Cardiac septum (tissue), 1 donor: ENCODE results near the gene ART3. TPM values are rescaled to one million over a fixed set of nuclear protein-coding genes. Genes with fewer than 3 reads are reported as not detected.
"Not testable (repeated sequence)": the region's sequence is repeated elsewhere in the genome, so short reads cannot be mapped to it uniquely, and the experiment has no call there.

ENCODE experiments used
- DNase-seq: peaks from one replicate; pipeline ENCODE4 v3.0.0-alpha.2; 2020; ENCODE audit warnings: low spot score
- intact Hi-C: fragments of 100-400 bp; cut with DNase I; formaldehyde crosslinking; loops from one replicate; pipeline ENCODE4 v1.14.0; 2022
- long read RNA-seq: library from polyadenylated mRNA; unstranded; transcript quantifications from one replicate; pipeline ENCODE4 v2.0.0, GENCODE V29; 2021
- total RNA-seq: library from RNA; stranded (reverse); fragmentation: NEBNext Ultra II Directional; extraction: Animal tissue kit (Norgen Biotek cat#: 25700); gene quantifications from one replicate; pipeline ENCODE4 v1.2.1, GENCODE V29; 2021
- donor health status: DM: no; HTN: no; CAD: no.

The ART3 gene
- total RNA-seq = 57.0 TPM
- long read RNA-seq, partial matches to known transcripts = 2 of 31 reads
- long read RNA-seq, other reads (novel, unspliced or antisense) = 29 of 31 reads

DNA sequence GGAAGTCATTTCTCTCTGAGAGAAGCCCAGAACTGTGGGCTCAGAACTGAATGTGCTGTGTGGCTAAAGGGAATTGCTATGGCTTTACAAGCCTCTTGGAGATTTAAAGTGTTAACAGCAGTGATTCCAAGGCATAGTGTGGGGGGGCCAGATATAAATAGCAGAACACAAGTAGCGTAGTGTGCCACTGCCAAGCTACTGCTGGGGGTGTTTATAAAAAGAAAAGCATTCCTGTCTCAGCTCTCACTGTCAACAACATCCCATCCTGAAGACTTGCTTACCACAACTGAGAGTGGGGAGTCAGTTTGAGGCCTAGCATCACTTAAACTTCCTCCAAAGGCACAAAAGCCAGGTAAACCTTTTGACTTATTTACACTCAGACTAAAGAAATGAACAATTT lies at the start of gene ART3:
Gene ART3 (plus strand): TSS at position 242 of the 400 bp plus-strand sequence. CDS start 1,181 bp downstream, outside the sequence.
- no peak for DNase-seq
- intact Hi-C loops = no loop called here

DNA sequence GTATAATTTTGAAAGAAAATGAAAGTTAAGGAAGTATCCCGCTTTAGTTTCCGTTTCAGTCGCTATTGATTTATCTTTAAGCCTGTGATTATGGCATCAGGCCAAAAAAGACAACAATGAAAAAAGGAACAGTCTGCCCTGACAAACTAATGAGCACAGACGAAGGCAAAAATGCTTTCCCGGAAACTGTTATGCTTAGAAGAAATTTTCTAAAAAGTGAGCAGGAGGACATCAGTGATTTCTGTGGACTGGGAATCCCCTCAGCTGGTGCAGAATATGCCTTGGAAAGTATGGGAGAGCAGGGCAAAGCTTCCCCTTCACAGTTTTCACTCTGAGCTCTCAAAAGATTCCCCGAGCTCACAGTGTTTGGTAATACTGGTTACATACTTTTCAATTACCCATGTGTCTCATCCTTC lies 46.2 kb upstream of the ART3 start:
- no peak for DNase-seq
- intact Hi-C loops = no loop called here

GRCh38 chr4:76029300-76029699 lies 45.2 kb upstream of the ART3 start:
- intact Hi-C loops = no loop called here

GRCh38 chr4:76035141-76035540 lies 39.4 kb upstream of the ART3 start:
- intact Hi-C loops = no loop called here
- no peak for DNase-seq

More at GRCh38 chr4:76029300-76029699, 45.2 kb upstream of the ART3 start:
- no peak for DNase-seq

- DNase-seq = no peak
- intact Hi-C loops = no loop called here
Observed at GRCh38 chr4:76035799-76036380, 38.6 kb upstream of the ART3 start, which contains the start of gene CXCL11. TSS of gene CXCL11 (minus strand) at chr4:76036070. CDS start at chr4:76035987, 83 bp downstream.

DNA sequence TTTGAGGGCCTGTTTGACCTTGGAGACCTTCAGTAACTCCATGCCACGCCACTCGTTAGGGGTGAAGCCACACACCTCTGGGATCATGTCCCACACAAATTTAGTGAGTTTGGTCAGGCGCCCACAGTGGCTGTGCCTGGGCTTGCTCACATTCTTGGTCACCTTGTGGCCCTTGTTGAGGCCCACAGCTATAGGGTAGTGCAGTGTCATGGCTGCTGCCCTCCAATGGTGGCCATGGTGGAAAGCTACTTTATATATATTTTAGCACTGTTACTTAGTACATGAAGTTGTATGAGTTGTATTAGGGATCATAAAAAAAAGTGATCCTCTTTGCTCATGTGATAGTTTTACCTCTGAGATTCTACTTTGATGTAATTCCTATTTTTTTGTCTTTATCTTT lies 37.7 kb upstream of the ART3 start:
- DNase-seq = no peak
- intact Hi-C loops = no loop called here

DNA sequence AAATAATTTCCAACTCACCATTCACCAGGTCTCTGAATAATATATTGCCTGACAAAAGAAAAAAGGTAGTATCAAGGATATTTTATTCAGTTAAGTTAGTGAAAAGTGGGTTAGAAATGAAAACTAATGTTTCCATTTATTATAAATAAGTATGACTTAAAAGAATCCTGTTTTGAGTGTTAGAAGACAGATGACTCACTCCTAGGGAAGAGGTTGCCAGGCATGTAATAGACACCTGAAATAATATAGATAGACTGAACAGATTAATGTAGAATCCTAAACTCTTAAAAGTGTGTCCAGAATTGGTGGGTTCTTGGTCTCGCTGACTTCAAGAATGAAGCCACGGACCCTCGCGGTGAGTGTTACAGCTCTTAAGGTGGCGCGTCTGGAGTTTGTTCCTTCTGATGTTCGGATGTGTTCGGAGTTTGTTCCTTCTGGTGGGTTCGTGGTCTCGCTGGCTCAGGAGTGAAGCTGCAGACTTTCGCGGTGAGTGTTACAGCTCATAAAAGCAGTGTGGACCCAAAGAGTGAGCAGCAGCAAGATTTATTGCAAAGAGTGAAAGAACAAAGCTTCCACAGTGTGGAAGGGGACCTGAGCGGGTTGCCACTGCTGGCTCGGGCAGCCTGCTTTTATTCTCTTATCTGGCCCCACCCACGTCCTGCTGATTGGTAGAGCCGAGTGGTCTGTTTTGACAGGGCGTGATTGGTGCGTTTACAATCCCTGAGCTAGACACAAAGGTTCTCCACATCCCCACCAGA lies 32.1 kb upstream of the ART3 start:
- intact Hi-C loops, DNase-seq: not testable (repeated sequence)

DNA sequence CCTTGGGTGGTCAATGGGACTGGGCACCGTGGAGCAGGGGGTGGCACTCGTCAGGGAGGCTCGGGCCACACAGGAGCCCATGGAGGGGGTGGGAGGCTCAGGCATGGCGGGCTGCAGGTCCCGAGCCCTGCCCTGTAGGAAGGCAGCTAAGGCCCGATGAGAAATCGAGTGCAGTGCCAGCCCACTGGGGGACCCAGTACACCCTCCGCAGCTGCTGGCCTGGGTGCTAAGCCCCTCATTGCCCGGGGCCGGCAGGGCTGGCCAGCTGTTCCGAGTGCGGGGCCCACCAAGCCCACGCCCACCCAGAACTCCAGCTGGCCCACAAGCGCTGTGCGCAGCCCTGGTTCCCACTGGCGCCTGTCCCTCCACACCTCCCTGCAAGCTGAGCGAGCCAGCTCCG lies 31.2 kb upstream of the ART3 start:
- DNase-seq, intact Hi-C loops: not testable (repeated sequence)

DNA sequence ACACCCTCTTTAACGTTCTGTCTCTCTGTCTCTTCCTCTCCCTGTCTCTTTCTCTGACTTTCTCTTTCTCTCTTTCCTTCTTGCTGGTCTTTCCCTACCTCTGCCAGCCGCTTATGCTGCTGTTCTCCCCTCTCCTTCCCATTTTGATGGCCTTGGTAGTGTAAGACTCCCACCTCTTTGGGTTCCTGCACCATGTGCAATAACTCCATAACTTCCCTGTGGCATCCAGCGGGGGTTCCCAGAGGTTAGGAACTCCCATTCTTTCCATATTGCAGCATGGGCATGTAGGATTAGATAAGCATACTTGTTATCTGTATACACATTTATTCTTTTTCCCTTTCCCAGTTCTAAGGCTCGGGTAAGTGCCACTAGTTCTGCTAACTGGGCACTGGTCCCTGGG lies 29.8 kb upstream of the ART3 start:
- intact Hi-C loops, DNase-seq: not testable (repeated sequence)

DNA sequence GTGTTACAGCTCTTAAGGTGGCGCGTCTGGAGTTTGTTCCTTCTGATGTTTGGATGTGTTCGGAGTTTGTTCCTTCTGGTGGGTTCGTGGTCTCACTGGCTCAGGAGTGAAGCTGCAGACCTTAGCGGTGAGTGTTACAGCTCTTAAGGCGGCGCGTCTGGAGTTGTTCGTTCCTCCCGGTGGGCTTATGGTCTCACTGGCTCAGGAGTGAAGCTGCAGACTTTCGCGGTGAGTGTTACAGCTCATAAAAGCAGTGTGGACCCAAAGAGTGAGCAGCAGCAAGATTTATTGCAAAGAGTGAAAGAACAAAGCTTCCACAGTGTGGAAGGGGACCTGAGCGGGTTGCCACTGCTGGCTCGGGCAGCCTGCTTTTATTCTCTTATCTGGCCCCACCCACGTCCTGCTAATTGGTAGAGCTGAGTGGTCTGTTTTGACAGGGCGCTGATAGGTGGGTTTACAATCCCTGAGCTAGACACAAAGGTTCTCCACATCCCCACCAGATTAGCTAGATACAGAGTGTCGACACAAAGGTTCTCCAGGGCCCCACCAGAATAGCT lies 24.6 kb upstream of the ART3 start:
- intact Hi-C loops, DNase-seq: not testable (repeated sequence)

DNA sequence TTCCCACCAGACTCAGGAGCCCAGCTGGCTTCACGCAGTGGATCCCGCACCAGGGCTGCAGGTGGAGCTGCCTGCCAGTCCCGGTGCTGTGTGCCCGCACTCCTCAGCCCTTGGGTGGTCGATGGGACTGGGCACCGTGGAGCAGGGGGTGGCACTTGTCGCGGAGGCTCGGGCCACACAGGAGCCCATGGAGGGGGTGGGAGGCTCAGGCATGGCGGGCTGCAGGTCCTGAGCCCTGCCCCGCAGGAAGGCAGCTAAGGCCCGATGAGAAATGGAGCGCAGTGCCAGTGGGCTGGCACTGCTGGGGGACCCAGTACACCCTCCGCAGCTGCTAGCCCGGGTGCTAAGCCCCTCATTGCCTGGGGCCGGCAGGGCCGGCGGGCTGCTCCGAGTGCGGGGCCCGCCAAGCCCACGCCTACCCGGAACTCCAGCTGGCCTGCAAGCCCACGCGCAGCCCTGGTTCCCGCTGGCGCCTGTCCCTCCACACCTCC lies 23.9 kb upstream of the ART3 start:
- intact Hi-C loops, DNase-seq: not testable (repeated sequence)

- intact Hi-C loops = no loop called here
- DNase-seq = no peak
Observed at GRCh38 chr4:76053730-76054129, 20.8 kb upstream of the ART3 start.

- DNase-seq = no peak
- intact Hi-C loops = no loop called here
Observed at GRCh38 chr4:76055016-76055415, 19.5 kb upstream of the ART3 start.

DNA sequence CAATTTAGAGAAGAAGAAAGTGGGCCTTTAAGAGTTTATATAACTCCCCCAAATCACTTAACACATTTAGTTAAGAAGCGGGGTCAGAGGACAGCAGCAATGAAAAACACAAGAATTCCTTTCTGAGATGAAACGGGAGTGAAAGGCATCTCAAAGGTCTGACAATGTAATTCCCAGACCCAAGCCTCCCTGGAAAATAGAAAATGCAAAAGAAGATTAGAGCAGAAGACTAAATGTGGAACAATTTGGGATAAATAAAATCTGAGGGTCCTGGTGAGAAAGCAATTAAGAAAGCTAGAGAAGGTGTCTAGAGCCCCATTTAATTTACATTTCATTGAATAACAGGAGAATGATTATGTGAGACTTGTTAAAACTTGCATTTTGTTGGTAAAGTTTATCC lies 19.1 kb upstream of the ART3 start:
- no peak for DNase-seq
- intact Hi-C loops = no loop called here

DNA sequence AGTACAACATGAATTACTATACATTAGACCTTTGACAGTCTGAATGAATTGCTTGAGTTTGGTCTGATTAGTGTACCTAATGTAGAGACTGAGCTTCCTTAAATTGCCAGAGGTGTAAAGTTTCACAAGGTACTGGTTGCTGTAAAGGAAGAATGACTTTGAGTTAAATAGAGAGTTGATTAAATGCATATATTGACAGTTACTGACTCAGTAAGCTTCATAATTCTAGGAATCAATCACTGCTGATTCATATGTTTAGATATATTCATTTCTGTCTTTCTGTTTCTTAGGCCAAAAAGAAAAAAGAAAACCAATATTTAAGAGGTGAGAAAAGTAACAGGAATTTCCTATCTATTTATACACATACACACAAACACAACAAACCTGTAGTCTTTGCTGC lies 16.2 kb upstream of the ART3 start:
- intact Hi-C loops = no loop called here
- DNase-seq = no peak

DNA sequence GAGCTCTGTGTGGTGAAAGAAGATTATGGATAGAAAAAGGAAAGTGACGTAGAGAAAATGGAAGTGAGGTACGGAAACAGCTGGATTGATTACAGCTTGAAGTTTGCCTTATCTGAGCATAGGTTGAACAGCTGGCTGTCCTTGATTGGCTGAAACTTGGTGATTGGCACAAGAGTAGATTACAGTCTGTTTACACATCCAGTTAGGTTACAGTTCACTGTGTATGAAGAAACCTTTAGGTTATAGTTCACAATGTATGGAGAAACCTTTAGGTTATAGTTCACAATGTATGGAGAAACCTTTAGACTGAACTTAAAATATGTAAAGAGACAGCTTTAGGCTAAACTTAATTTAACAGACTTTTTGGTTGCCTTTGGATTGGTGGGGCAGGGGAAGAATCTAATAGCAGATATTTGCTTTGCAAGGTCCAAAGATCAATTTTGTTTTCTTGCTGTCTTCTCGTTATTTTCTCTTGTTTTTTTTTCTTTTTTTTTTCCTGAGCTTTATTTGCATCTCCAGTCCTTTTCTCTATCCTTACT lies 15.6 kb upstream of the ART3 start:
- intact Hi-C loops = no loop called here
- no peak for DNase-seq

- DNase-seq = no peak
- intact Hi-C loops = no loop called here
Observed at GRCh38 chr4:76059750-76060149, 14.8 kb upstream of the ART3 start.

- intact Hi-C loops = no loop called here
- no peak for DNase-seq
Observed at GRCh38 chr4:76060506-76060905, 14.0 kb upstream of the ART3 start.

- intact Hi-C loops = no loop called here
- no peak for DNase-seq
Observed at GRCh38 chr4:76061421-76061820, 13.1 kb upstream of the ART3 start.

GRCh38 chr4:76061982-76062381 lies 12.5 kb upstream of the ART3 start:
- DNase-seq = no peak
- intact Hi-C loops = no loop called here
